GM23338 (cell line): ENCODE results near the gene RBBP7. TPM values are rescaled to one million over a fixed set of nuclear protein-coding genes. Genes with fewer than 3 reads are reported as not detected.

Experiments
- ATAC-seq: fragments of 200-7000 bp; cut with Tn5 transposase; 3 replicates; pipeline ENCODE4 v1.9.1; 2020
- DNase-seq: peaks from one replicate; pipeline ENCODE4 v3.0.0-alpha.2; 2015; ENCODE audit warnings: low spot score
- H2AFZ ChIP-seq: fragments of 200-600 bp; sonication (generic); 2 replicates; pipeline ENCODE4 v1.8.0; 2016; ENCODE audit warnings: antibody characterized with exemption, mild to moderate bottlenecking, moderate library complexity
- H3F3A ChIP-seq: fragments of 200-600 bp; sonication (generic); replicated peaks from 2 replicates; pipeline ENCODE4 v1.8.0; 2017; ENCODE audit warnings: antibody characterized with exemption, mixed run types, low read depth
- H3K27ac ChIP-seq: fragments of 200-600 bp; sonication (generic); 2 replicates; pipeline ENCODE4 v1.6.1; 2016; ENCODE audit warnings: low read depth
- H3K27me3 ChIP-seq: fragments of 200-600 bp; sonication (generic); 2 replicates; pipeline ENCODE4 v1.8.0; 2016; ENCODE audit warnings: mild to moderate bottlenecking, mixed run types, moderate library complexity; ENCODE audit not compliant: insufficient read depth
- H3K36me3 ChIP-seq: fragments of 200-600 bp; sonication (generic); 2 replicates; pipeline ENCODE4 v1.8.0; 2016; ENCODE audit warnings: mild to moderate bottlenecking; ENCODE audit not compliant: insufficient read depth
- H3K4me1 ChIP-seq: fragments of 200-600 bp; sonication (generic); 2 replicates; pipeline ENCODE4 v1.8.0; 2016; ENCODE audit warnings: mild to moderate bottlenecking, moderate library complexity; ENCODE audit not compliant: insufficient read depth
- H3K4me2 ChIP-seq: fragments of 200-600 bp; sonication (generic); 2 replicates; pipeline ENCODE4 v1.7.1; 2017; ENCODE audit warnings: mixed run types
- H3K4me3 ChIP-seq: fragments of 200-600 bp; sonication (generic); 2 replicates; pipeline ENCODE4 v1.6.1; 2016; ENCODE audit warnings: mixed run types
- H3K79me2 ChIP-seq: fragments of 200-600 bp; sonication (generic); replicated peaks from 2 replicates; pipeline ENCODE4 v1.8.0; 2017; ENCODE audit warnings: mild to moderate bottlenecking; ENCODE audit not compliant: insufficient read depth
- H3K9me2 ChIP-seq: fragments of 200-600 bp; sonication (generic); 2 replicates; pipeline ENCODE4 v1.8.0; 2017; ENCODE audit not compliant: insufficient read depth
- H4K20me1 ChIP-seq: fragments of 200-600 bp; sonication (generic); replicated peaks from 2 replicates; pipeline ENCODE4 v1.8.0; 2017; ENCODE audit warnings: mild to moderate bottlenecking; ENCODE audit not compliant: insufficient read depth
- H3K27ac Mint-ChIP-seq: 2 replicates; pipeline ENCODE4 v1.8.0; 2020; ENCODE audit warnings: inconsistent platforms, mild to moderate bottlenecking, moderate library complexity, mixed read lengths
- H3K27me3 Mint-ChIP-seq: 3 replicates; pipeline ENCODE4 v1.8.0; 2022; ENCODE audit warnings: low read depth, mild to moderate bottlenecking, moderate library complexity, mixed read lengths, inconsistent platforms; ENCODE audit not compliant: insufficient read depth, poor library complexity
- H3K36me3 Mint-ChIP-seq: 3 replicates; pipeline ENCODE4 v1.8.0; 2021; ENCODE audit warnings: low read depth, mild to moderate bottlenecking, inconsistent platforms, moderate library complexity, mixed read lengths
- H3K4me1 Mint-ChIP-seq: 3 replicates; pipeline ENCODE4 v1.8.0; 2020; ENCODE audit warnings: mild to moderate bottlenecking, inconsistent platforms, mixed read lengths
- H3K4me3 Mint-ChIP-seq: 3 replicates; pipeline ENCODE4 v1.8.0; 2021; ENCODE audit warnings: moderate library complexity, mild to moderate bottlenecking, inconsistent platforms, mixed read lengths
- H3K9me3 Mint-ChIP-seq: 3 replicates; pipeline ENCODE4 v1.8.0; 2020; ENCODE audit warnings: moderate library complexity, mild to moderate bottlenecking, inconsistent platforms, mixed read lengths
- CTCF ChIP-seq, 2 experiments: fragments of 200-600 bp in 1 of 2; sonication (generic) in 1 of 2; conservative IDR thresholded peaks; 2 replicates each; pipeline versions ENCODE4 v1.5.1 to v1.6.1; 2016 to 2017; ENCODE audit warnings: antibody characterized with exemption in 2 of 2, low read depth in 2 of 2, mild to moderate bottlenecking in 2 of 2, moderate library complexity in 1 of 2
- POLR2AphosphoS5 ChIP-seq: IDR thresholded peaks from 2 replicates; pipeline ENCODE4 v1.6.1; 2016; ENCODE audit warnings: antibody characterized with exemption, low read depth
- REST ChIP-seq: IDR thresholded peaks from one replicate; pipeline ENCODE4 v1.6.1; 2018; ENCODE audit warnings: antibody characterized with exemption; ENCODE audit not compliant: unreplicated experiment
- polyA plus RNA-seq: library from polyadenylated mRNA; unstranded; fragments of >200 nt; fragmentation: Nextera tagmentation; extraction: Ambion mirVana; gene quantifications from 2 replicates; pipeline ENCODE4 v1.2.1, GENCODE V29; 2016
- total RNA-seq: library from RNA; depleted of rRNA; stranded (reverse); fragments of >200 nt; shearing (Covaris generic); gene quantifications from 2 replicates; pipeline ENCODE4 v1.2.3, GENCODE V29; 2014

Gene RBBP7
- total and polyA plus RNA-seq, 2 experiments from 2014 or later = 111 to 167 TPM

- Histone ChIP-seq H3K4me2 (no peak overlapping the region), H3K79me2 (0 out of 2 replicates have a peak, but pooled peaks cover 2% of the 10 kb centered on the region), H3F3A (peaks cover 6% of the 10 kb centered on the region; the same call in 1 of the 2 replicates), H3K36me3 (peaks cover 14% of the 10 kb centered on the region), H3K27me3 (no peaks in the 10 kb centered on the region), H3K4me3 (no peak overlapping the region), H3K27ac (no peak overlapping the region), H4K20me1 (no peaks in the 10 kb centered on the region; the same call in none of the 2 replicates), H2AFZ (no peak overlapping the region), H3K4me1 (no peaks in the 10 kb centered on the region), H3K9me2 (no peaks in the 10 kb centered on the region)
- 0 out of 2 replicates have a peak overlapping the region, but pooled peaks have one; percentile 36 for H3K27ac Mint-ChIP-seq
- peak; percentile 21; the same call in 2 of the 3 replicates for ATAC-seq
- no peak for TF ChIP-seq REST
- DNase-seq = no peak
- H3K4me3 Mint-ChIP-seq = no peak overlapping the region
- peaks cover 16% of the 10 kb centered on the region for H3K4me1 Mint-ChIP-seq
- H3K36me3 Mint-ChIP-seq = peaks cover 68% of the 10 kb centered on the region
- peaks cover 3% of the 10 kb centered on the region for H3K27me3 Mint-ChIP-seq
- no peaks in the 10 kb centered on the region for H3K9me3 Mint-ChIP-seq
Observed at GRCh38 chrX:16832301-16832700, 37.9 kb downstream of the RBBP7 start.

GRCh38 chrX:16828124-16828908, 41.8 kb downstream of the RBBP7 start:
- Mint-ChIP-seq H3K9me3 (no peaks in the 10 kb centered on the region), H3K27ac (peak overlapping the region; percentile 77), H3K36me3 (peaks cover 49% of the 10 kb centered on the region), H3K4me3 (no peak overlapping the region), H3K27me3 (peaks cover 1% of the 10 kb centered on the region), H3K4me1 (peaks cover 12% of the 10 kb centered on the region)
- Histone ChIP-seq H2AFZ (no peak overlapping the region), H3K36me3 (peaks cover 10% of the 10 kb centered on the region), H3K27me3 (no peaks in the 10 kb centered on the region), H3K27ac (peak overlapping the region; percentile 59; the same call in 1 of the 2 replicates), H4K20me1 (no peaks in the 10 kb centered on the region; the same call in 1 of the 2 replicates), H3K79me2 (0 out of 2 replicates have a peak, but pooled peaks cover 4% of the 10 kb centered on the region), H3K4me1 (no peaks in the 10 kb centered on the region), H3K4me3 (no peak overlapping the region), H3F3A (no peaks in the 10 kb centered on the region), H3K9me2 (no peaks in the 10 kb centered on the region), H3K4me2 (no peak overlapping the region)
- no peak for DNase-seq
- TF ChIP-seq REST (no peak), CTCF (conservative IDR thresholded peaks at IDR 0.05; ENCODE audit: low read depth in 2 of 2) (no peak), POLR2AphosphoS5 (no peak)
- peak; percentile 49; the same call in 2 of the 3 replicates for ATAC-seq
